T-cell (primary cell): ENCODE results near the gene WBP2. TPM values are rescaled to one million over a fixed set of nuclear protein-coding genes. Genes with fewer than 3 reads are reported as not detected.
A peak's percentile ranks its signal among the peaks of the same experiment; 100 is the strongest.

Experiments
- ATAC-seq, 4 experiments: fragments of 200-7000 bp in 3 of 4; fragments of 150-1000 bp in 1 of 4; cut with Tn5 transposase; replicated peaks in 1 of 4; 1 replicate in 3 of 4; 2 replicates in 1 of 4; pipeline ENCODE4 v1.10.0; 2021; ENCODE audit warnings: moderate library complexity in 3 of 4, mild to moderate bottlenecking in 2 of 4, moderate number of reproducible peaks in 1 of 4
- CTCF ChIA-PET, 2 donors: fragments of 300-600 bp; sonication (Branson Sonifier 250); formaldehyde crosslinking; loops; one replicate each; lab custom pipeline; 2022; ENCODE audit warnings: antibody characterized with exemption in 2 of 2; lab: Charles Lee
- POLR2A ChIA-PET, 2 donors: fragments of 300-600 bp; sonication (Branson Sonifier 250); formaldehyde crosslinking; loops; one replicate each; lab custom pipeline; 2022; ENCODE audit warnings: antibody characterized with exemption in 2 of 2; lab: Charles Lee
- DNase-seq, 35 experiments: peaks; one replicate each; pipeline versions ENCODE4 v3.0.0 to v3.0.0-alpha.2; 2013 to 2023
- H3K27ac ChIP-seq: one replicate; pipeline ENCODE4 v1.5.1; 2013; ENCODE audit warnings: low read length
- H3K27me3 ChIP-seq, 2 experiments: replicated peaks in 1 of 2; 1 replicate in 1 of 2; 2 replicates in 1 of 2; pipeline versions ENCODE4 v1.6.1 to v1.7.0; 2013; ENCODE audit warnings: low read length in 1 of 2, mixed read lengths in 1 of 2; ENCODE audit not compliant: control insufficient read depth in 2 of 2, insufficient read depth in 2 of 2; ENCODE audit errors: extremely low read depth in 1 of 2
- H3K36me3 ChIP-seq, 2 donors: 1 replicate in 1 of 2; 2 replicates in 1 of 2; pipeline versions ENCODE4 v1.6.1 to v1.7.0; 2013; ENCODE audit warnings: low read length in 1 of 2; ENCODE audit not compliant: control insufficient read depth in 2 of 2, insufficient read depth in 1 of 2; ENCODE audit errors: extremely low read depth in 1 of 2
- H3K4me1 ChIP-seq, 2 experiments: 1 replicate in 1 of 2; 2 replicates in 1 of 2; pipeline versions ENCODE4 v1.6.1 to v1.7.0; 2013; ENCODE audit warnings: low read length in 2 of 2, mixed read lengths in 1 of 2; ENCODE audit not compliant: insufficient read depth in 2 of 2, control insufficient read depth in 1 of 2; ENCODE audit errors: extremely low read depth in 1 of 2
- H3K4me3 ChIP-seq, 2 donors: 1 replicate in 1 of 2; 2 replicates in 1 of 2; pipeline versions ENCODE4 v1.5.1 to v1.7.0; 2013; ENCODE audit warnings: mild to moderate bottlenecking in 2 of 2, low read length in 1 of 2, moderate library complexity in 1 of 2; ENCODE audit not compliant: control insufficient read depth in 1 of 2; ENCODE audit errors: extremely low read depth in 1 of 2
- H3K9me3 ChIP-seq: 2 replicates; pipeline ENCODE4 v1.7.0; 2013
- H3K27ac Mint-ChIP-seq, 2 donors: one replicate each; pipeline ENCODE4 v1.8.0; 2020 to 2021; ENCODE audit warnings: mild to moderate bottlenecking in 2 of 2, mixed read lengths in 2 of 2
- H3K27me3 Mint-ChIP-seq, 2 donors: one replicate each; pipeline ENCODE4 v1.8.0; 2021 to 2022; ENCODE audit warnings: mixed read lengths in 2 of 2
- H3K36me3 Mint-ChIP-seq: one replicate; pipeline ENCODE4 v1.8.0; 2021; ENCODE audit warnings: mixed read lengths
- H3K4me1 Mint-ChIP-seq, 3 donors: one replicate each; pipeline ENCODE4 v1.8.0; 2020 to 2022; ENCODE audit warnings: mixed read lengths in 3 of 3, mild to moderate bottlenecking in 1 of 3
- H3K4me3 Mint-ChIP-seq, 3 donors: one replicate each; pipeline ENCODE4 v1.8.0; 2020 to 2022; ENCODE audit warnings: mild to moderate bottlenecking in 3 of 3, mixed read lengths in 3 of 3, moderate library complexity in 3 of 3
- H3K9me3 Mint-ChIP-seq, 3 donors: one replicate each; pipeline ENCODE4 v1.8.0; 2020 to 2022; ENCODE audit warnings: mixed read lengths in 3 of 3
- WGBS: methylation state at CpG from one replicate; pipeline ENCODE4 v1.1.5; 2013; ENCODE audit warnings: missing lambda C conversion rate; ENCODE audit not compliant: insufficient coverage; 5-methylcytosine and 5-hydroxymethylcytosine counted together
- total RNA-seq, 35 experiments: library from RNA in 6 of 35; stranded (reverse) in 6 of 35; fragments of 120-200 nt in 1 of 35; gene quantifications; one replicate each; pipeline versions ENCODE4 v1.2.1 to v1.2.4 and lab custom pipeline; 2013 to 2026

WBP2 gene
- total RNA-seq, 5 donors from 2014 or later (not counting 1 experiment from before 2014, with no cell fraction given) = 91.4 to 158 (median 138) TPM

- H3K4me1 Mint-ChIP-seq = peaks cover 28 to 42% (median 30%) of the 10 kb centered on the region in 3 donors
- peaks cover 0 to 4% of the 10 kb centered on the region in 2 donors for H3K27me3 Mint-ChIP-seq
- CTCF ChIA-PET = interaction anchor here in 1 of 2 donors (0.5 kb wide), 1 partner anchor 93 kb away, joined by 3 read pairs; no protein-coding TSS in a partner anchor
- no peak for ATAC-seq
- no peaks in the 10 kb centered on the region for H3K9me3 ChIP-seq
- no peak overlapping the region for H3K4me3 ChIP-seq
- H3K27ac ChIP-seq = no peak overlapping the region
- H3K27me3 ChIP-seq = peaks cover 2 to 27% of the 10 kb centered on the region in 2 experiments
- no peaks in the 10 kb centered on the region for H3K36me3 ChIP-seq
- DNase-seq = no peak
- POLR2A ChIA-PET = no interaction called here
- peaks cover 11 to 45% of the 10 kb centered on the region in 2 experiments for H3K4me1 ChIP-seq
- no peak overlapping the region for H3K27ac Mint-ChIP-seq
- H3K9me3 Mint-ChIP-seq = no peaks in the 10 kb centered on the region
- H3K36me3 Mint-ChIP-seq = no peaks in the 10 kb centered on the region
- peak overlapping the region in 2 of 3 donors; percentile 13 to 32 for H3K4me3 Mint-ChIP-seq
- 75% methylated on average over 2 of the region's 7 CpGs for WGBS
These were observed 25.1 kb upstream of the WBP2 start for GRCh38 chr17:75880266-75880665.

GRCh38 chr17:75878174-75878998, 23.3 kb upstream of the WBP2 start, which contains the start of gene TRIM47:
TRIM47 (minus strand) TSS chr17:75878581; CDS start chr17:75878548, 33 bp downstream.
- ATAC-seq (no peak), DNase-seq (peak in 1 of 35 experiments; percentile 24)
- peak within 1 kb of the TSS; percentile 78 to 88 (median 85) for H3K4me3 Mint-ChIP-seq
- H3K9me3 Mint-ChIP-seq = no peaks in the 10 kb centered on the region
- POLR2A ChIA-PET = no interaction called here
- CTCF ChIA-PET = interaction anchor here in 1 of 2 donors (0.6 to 2.8 kb wide), 3 partner anchors 14 to 321 kb away, joined by 3 to 33 read pairs (median 4); partner anchors contain the start of gene WBP2
- H3K27ac Mint-ChIP-seq = peak within 1 kb of the TSS; percentile 90 to 94
- Histone ChIP-seq H3K27ac (peak within 1 kb of the TSS; percentile 79), H3K9me3 (no peaks in the 10 kb centered on the region), H3K36me3 (no peaks in the 10 kb centered on the region), H3K4me3 (peak within 1 kb of the TSS; percentile 29 to 67), H3K4me1 (peaks cover 13 to 58% of the 10 kb centered on the region in 2 experiments), H3K27me3 (peaks cover 2 to 27% of the 10 kb centered on the region in 2 experiments)
- peaks cover 33 to 51% (median 36%) of the 10 kb centered on the region in 3 donors for H3K4me1 Mint-ChIP-seq
- WGBS = 3% methylated on average over 87 of the region's 87 CpGs
- H3K27me3 Mint-ChIP-seq = peaks cover 0 to 4% of the 10 kb centered on the region in 2 donors
- no peaks in the 10 kb centered on the region for H3K36me3 Mint-ChIP-seq

DNA sequence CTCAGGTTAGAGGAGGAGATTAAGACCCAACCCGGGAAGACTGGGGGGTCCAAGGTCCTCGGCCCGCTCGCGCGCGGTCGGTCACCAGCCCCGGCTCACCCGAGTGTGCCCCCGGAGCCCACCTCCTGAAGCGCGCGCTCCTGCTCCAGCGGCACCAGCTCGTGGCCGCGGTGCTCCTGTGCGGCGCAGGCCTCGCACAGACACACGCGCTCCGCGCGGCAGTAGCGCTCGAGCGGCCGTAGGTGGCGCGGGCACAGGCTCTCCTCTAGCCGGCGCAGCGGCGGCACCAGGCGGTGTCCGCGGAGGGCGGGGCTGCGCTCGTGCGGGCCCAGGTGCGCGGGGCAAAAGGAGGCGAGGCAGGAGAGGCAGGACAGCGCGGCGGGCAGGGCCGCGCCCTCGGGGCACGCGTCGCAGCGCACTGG, 22.6 kb upstream of the WBP2 start:
- no peaks in the 10 kb centered on the region for H3K9me3 ChIP-seq
- no peaks in the 10 kb centered on the region for H3K36me3 Mint-ChIP-seq
- ATAC-seq = peak; percentile 73 to 79 (median 76)
- H3K4me3 ChIP-seq = peak overlapping the region; percentile 29 to 67
- DNase-seq = peak; percentile 35 to 83 (median 59)
- H3K4me3 Mint-ChIP-seq = peak overlapping the region; percentile 78 to 88 (median 85)
- H3K4me1 ChIP-seq = peaks cover 17 to 64% of the 10 kb centered on the region in 2 experiments
- no peaks in the 10 kb centered on the region for H3K36me3 ChIP-seq
- under 1% methylated on average over 56 of the region's 56 CpGs for WGBS
- H3K9me3 Mint-ChIP-seq = no peaks in the 10 kb centered on the region
- CTCF ChIA-PET = interaction anchor here (0.5 to 2.8 kb wide), 4 partner anchors 13 to 608 kb away, joined by 4 to 33 read pairs (median 6); partner anchors contain the start of genes TRIM65 (in 1 of the 2) and WBP2 (in 1 of the 2)
- H3K27ac ChIP-seq = peak overlapping the region; percentile 79
- peaks cover 2 to 27% of the 10 kb centered on the region in 2 experiments for H3K27me3 ChIP-seq
- POLR2A ChIA-PET = no interaction called here
- H3K4me1 Mint-ChIP-seq = peaks cover 39 to 56% (median 41%) of the 10 kb centered on the region in 3 donors
- peaks cover 0 to 4% of the 10 kb centered on the region in 2 donors for H3K27me3 Mint-ChIP-seq
- peak overlapping the region; percentile 90 to 94 for H3K27ac Mint-ChIP-seq

GRCh38 chr17:75876938-75877751, 22.0 kb upstream of the WBP2 start:
- 16% methylated on average over 33 of the region's 41 CpGs for WGBS
- Histone ChIP-seq H3K27ac (peak overlapping the region; percentile 79), H3K4me1 (peaks cover 22 to 67% of the 10 kb centered on the region in 2 experiments), H3K36me3 (no peaks in the 10 kb centered on the region), H3K4me3 (peak overlapping the region; percentile 57 to 67), H3K9me3 (no peaks in the 10 kb centered on the region), H3K27me3 (peaks cover 2 to 27% of the 10 kb centered on the region in 2 experiments)
- Mint-ChIP-seq H3K27me3 (peaks cover 0 to 4% of the 10 kb centered on the region in 2 donors), H3K9me3 (no peaks in the 10 kb centered on the region), H3K4me3 (peak overlapping the region; percentile 78 to 88 (median 85)), H3K36me3 (no peaks in the 10 kb centered on the region), H3K27ac (peak overlapping the region; percentile 90 to 94), H3K4me1 (peaks cover 42 to 57% (median 46%) of the 10 kb centered on the region in 3 donors)
- ChIA-PET CTCF (interaction anchor here (0.5 to 2.8 kb wide), 4 partner anchors 12 to 608 kb away, joined by 4 to 33 read pairs (median 6); partner anchors contain the start of genes TRIM65 (in 1 of the 2) and WBP2 (in 1 of the 2)), POLR2A (interaction anchor here in 1 of 2 donors (0.7 kb wide), 1 partner anchor 864 kb away, joined by 3 read pairs; no protein-coding TSS in a partner anchor)
- DNase-seq = peak in 3 of 35 experiments; percentile 26 to 38 (median 33)
- peak in 3 of 4 experiments; percentile 9 to 16 (median 15) for ATAC-seq

DNA sequence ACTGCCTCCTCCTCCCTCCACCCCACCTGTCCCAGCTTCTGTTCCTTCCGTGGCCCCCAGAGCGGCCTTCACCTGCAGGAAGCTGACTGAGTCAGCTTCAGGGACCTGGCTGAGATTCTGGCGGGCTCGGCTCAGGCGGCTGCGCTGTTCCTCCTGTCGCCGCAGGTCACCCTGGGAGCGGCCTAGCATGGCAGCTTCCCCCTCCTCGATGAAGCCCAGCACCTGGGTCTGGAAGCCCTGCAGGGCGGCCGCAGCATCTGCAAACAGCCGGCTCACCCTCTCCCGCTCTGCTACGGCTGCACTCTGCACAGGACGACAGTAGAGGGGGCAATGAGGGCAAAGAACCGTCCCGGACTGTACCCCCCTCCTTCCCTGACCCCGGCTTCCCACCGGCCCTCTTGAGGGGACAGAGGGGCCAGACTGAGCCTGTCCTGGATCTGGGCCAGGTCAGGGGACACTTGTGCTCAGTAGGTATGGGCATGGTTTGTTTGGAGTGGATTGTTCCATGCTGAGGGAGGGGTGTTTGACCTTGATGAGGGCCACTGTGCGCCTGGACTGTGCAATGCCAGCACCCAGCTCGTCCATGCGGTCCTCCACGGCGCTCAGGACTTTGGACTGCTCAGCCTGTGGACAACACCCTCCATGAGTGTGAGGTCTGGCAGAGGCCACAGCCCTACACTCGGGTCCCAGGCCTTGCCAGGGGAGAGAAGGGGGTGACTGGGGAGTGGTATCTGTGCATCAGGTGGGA, 21.2 kb upstream of the WBP2 start:
- Histone ChIP-seq H3K9me3 (no peaks in the 10 kb centered on the region), H3K36me3 (no peaks in the 10 kb centered on the region), H3K27ac (peak overlapping the region; percentile 79), H3K4me3 (peak overlapping the region; percentile 57 to 67), H3K27me3 (peaks cover 2 to 24% of the 10 kb centered on the region in 2 experiments), H3K4me1 (peaks cover 22 to 59% of the 10 kb centered on the region in 2 experiments)
- POLR2A ChIA-PET = interaction anchor here (0.6 to 0.8 kb wide), 4 partner anchors 10 to 187 kb away, joined by 3 to 15 read pairs (median 6); no protein-coding TSS in a partner anchor
- peaks cover 0 to 4% of the 10 kb centered on the region in 2 donors for H3K27me3 Mint-ChIP-seq
- H3K4me3 Mint-ChIP-seq = peak overlapping the region; percentile 78 to 88 (median 85)
- peak overlapping the region; percentile 90 to 94 for H3K27ac Mint-ChIP-seq
- no peaks in the 10 kb centered on the region for H3K36me3 Mint-ChIP-seq
- peaks cover 36 to 50% (median 46%) of the 10 kb centered on the region in 3 donors for H3K4me1 Mint-ChIP-seq
- no peaks in the 10 kb centered on the region for H3K9me3 Mint-ChIP-seq
- 9% methylated on average over 17 of the region's 26 CpGs for WGBS
- DNase-seq (peak; percentile 56 to 85 (median 67)), ATAC-seq (peak; percentile 75 to 78 (median 76))
- CTCF ChIA-PET = interaction anchor here (0.6 to 2.8 kb wide), 10 partner anchors 11 to 123 kb away, joined by 3 to 33 read pairs (median 3); partner anchors contain the start of genes MRPL38 (in 1 of the 2), UNK (in 1 of the 2) and WBP2 (in 1 of the 2)
